NCI-H82 treated with DMSO at 0.1 percent for 48 hours (cell line): Measurements from ENCODE around the gene AKAP5.

Source experiments
- DNase-seq: peaks from one replicate; lab custom pipeline; 2025; ENCODE audit not compliant: unreplicated experiment; lab: John Stamatoyannopoulos, UW

Gene AKAP5

GRCh38 chr14:64465191-64465822 lies at the start of gene AKAP5:
Gene AKAP5 (plus strand): TSS chr14:64465499. CDS start chr14:64468395, 2,896 bp downstream.
- DNase-seq: peak; percentile 17

DNA sequence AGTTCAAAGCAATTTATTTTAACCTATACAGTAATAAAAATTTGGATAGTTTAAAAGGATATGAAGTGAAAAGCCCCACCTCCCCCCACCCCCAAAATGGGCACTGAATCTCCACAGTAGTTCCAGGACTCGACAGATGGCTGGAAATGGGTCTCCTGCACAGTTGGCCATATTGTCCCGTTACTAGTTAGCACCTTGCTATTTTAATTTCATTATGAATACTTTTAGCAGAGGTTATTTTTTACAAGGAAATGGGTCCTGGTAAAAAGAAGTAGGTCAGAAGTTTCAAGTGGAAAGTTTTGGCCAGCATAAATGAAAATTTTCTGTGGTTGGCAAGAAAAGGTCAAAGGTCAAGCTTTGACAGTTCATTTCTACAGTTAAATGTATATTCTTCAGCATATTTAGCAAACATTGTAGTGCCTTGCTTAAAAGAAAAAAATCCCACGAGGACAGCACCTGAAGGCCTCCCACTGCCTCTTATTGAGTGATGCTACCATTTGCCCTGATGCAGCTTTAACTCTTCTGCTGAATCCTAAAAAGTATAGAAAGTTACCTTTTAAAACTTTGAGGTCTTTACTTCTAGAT lies 48.9 kb upstream of the AKAP5 start:
- DNase-seq: no peak

GRCh38 chr14:64417055-64417770 lies 48.1 kb upstream of the AKAP5 start:
- DNase-seq: no peak

DNA sequence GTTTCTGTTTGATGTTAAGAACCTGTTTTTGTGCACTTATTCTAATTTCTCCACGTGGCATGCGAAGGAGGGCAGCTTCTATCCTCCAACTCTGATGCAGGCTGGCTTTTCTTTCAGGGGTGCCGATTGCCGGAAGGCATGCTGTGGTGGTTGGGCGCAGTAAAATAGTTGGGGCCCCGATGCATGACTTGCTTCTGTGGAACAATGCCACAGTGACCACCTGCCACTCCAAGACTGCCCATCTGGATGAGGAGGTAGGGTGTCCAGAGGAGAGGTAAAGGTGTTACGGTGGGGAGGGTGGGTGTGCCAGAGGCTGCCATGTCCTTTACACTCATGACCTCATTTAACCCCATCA lies 47.6 kb upstream of the AKAP5 start:
- no peak for DNase-seq

DNA sequence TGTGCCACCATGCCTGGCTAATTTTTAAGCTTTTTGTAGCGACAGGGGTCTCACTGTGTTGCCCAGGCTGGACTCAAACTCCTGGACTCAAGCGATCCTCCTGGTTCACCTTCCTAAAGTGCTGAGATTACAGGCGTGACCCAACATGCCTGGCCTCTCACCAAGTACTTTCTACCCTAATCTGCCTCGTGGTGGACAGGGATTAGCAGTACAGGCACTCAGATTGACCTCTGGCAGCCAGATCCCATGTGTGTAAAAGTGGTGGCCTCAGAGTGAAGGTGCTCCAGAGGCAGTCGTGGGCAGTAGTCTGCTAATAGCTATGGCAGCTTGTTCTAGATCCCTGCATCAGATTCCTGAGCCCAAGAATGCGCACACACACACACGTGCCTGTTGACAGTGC lies 46.3 kb upstream of the AKAP5 start:
- DNase-seq: no peak

GRCh38 chr14:64421166-64421565 lies 44.1 kb upstream of the AKAP5 start:
- no peak for DNase-seq

DNA sequence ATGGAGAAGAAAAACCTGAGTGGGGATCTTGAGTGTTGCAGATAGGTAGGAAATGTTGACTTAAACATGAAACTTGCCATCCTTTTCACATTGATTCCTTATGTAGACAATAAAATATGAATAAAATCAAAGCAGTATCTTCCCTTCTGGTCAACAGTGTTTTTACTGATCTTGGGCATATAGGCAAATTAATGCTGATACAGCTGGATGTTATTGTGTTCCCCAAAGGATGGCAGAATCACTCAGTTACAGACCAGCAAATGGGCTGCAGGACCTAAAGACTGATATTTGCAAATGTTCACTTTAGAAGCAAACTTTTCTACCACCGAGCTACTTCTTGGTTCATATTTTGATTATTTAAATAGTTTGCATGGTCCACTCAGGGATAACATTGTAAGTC lies 43.3 kb upstream of the AKAP5 start:
- DNase-seq: no peak

DNA sequence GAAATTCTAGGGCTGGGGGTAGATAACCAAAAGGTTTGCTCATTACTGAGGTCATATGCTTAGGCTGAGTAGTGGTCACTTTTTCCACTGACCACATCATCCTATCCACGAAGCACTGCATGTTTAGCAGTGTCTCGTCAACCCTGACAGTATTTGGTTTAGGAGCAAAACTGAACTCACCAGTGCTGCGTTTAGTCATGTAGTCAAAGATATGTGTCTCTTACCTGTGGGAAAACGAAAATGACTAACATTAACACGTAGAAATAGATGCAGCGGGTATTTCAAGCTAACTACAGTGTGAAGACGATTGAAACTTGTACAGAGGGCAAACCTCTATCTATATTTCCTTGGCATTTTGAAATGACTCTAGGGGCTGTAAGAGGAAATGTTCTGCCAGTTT lies 42.5 kb upstream of the AKAP5 start:
- DNase-seq: no peak

DNA sequence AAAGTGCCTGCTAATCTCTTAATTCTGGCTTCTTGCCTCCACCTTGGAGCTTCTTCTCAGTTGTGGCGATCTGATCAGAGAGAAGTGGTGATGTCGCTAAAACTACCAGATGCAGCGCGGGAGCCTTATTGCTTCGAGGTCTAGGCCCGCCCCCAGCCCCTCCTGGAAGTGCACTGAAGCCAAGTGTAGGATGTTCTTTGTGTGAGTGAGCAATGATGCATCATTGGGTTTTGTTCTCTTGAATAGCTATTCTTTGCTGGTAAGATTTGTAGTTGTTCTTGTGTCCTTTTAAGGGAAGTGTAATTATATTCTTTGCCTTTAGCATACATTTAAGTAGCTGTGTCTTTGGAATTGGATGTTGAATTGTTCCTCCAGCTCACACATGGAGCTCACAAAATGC lies 41.3 kb upstream of the AKAP5 start:
- no peak for DNase-seq

DNA sequence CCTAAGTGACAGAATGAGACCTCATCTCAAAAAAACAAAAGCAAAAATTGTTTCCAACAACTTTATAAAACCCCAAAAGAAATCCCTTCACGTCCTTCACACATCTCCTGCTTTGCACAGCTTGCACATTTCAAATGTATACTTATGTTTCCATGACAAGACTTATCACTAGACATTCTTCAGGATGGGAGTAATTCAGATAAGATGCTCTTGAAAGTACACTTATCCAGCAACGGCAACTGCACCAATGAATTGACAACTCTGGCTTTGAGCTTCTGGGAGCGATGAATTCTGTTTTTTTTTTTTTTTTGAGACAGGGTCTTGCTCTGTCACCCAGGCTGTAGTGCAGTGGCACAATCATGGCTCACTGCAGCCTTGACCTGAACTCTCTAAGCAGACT lies 30.8 kb upstream of the AKAP5 start:
- DNase-seq: no peak

- no peak for DNase-seq
These were observed 27.0 kb upstream of the AKAP5 start for GRCh38 chr14:64438181-64438841.

DNA sequence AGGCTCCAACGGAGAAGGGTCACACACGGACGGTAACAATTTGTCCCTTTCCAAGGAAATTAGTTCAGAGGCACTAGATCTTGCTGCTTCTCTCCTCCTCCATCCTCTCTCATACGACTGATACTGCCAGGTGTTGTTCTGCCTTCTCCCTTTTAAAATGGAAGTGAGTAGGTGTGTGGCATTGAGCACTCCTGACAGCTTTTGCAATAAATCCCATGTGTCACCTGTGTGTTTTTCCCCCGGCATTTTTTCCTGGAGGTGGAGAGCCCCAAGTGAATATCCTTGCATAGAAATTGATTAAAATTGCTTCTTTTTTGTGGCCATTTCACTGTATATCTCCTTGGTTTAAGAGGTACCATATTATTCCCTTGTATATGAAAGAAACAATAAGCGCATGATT lies 26.2 kb upstream of the AKAP5 start:
- DNase-seq: no peak

DNA sequence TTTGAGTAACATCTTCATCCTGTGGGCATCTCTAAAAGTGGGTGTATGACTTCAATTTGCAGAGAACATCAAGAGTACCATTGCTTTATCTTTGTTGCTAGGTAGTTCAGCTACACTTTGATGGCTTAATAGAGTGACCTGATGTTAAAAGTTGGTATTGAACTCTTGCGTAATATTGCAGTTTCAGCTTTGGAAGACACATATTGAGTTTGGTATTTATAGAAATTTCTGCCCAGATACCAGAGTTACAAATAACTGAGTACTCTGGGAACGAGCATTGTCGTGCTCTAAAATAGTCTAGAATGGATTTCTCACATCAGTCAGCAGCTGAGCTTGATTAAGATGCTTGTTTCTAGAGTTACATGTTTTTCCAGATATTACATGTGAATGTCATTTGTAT lies 24.8 kb upstream of the AKAP5 start:
- no peak for DNase-seq

- DNase-seq: no peak
These were observed 22.9 kb upstream of the AKAP5 start for GRCh38 chr14:64442300-64442988.

DNA sequence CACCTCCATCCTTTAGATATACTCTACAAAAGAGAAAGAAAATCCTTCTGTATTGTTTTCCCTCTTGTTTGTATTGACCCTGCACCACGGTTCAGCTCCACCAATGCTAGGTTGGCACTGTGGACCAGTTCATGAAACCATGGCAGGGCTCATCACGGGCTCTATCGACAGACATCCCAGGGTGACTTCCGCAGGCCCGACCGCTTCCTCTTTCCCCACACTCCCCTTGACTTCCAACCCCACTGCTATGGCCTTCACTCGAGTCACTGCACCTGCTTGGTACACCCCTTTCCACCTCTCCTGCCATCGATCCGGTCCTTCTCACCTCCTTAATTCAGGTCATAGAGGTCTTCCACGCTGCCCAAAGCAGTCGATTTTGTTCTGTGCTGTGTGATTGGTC lies 21.2 kb upstream of the AKAP5 start:
- no peak for DNase-seq

DNA sequence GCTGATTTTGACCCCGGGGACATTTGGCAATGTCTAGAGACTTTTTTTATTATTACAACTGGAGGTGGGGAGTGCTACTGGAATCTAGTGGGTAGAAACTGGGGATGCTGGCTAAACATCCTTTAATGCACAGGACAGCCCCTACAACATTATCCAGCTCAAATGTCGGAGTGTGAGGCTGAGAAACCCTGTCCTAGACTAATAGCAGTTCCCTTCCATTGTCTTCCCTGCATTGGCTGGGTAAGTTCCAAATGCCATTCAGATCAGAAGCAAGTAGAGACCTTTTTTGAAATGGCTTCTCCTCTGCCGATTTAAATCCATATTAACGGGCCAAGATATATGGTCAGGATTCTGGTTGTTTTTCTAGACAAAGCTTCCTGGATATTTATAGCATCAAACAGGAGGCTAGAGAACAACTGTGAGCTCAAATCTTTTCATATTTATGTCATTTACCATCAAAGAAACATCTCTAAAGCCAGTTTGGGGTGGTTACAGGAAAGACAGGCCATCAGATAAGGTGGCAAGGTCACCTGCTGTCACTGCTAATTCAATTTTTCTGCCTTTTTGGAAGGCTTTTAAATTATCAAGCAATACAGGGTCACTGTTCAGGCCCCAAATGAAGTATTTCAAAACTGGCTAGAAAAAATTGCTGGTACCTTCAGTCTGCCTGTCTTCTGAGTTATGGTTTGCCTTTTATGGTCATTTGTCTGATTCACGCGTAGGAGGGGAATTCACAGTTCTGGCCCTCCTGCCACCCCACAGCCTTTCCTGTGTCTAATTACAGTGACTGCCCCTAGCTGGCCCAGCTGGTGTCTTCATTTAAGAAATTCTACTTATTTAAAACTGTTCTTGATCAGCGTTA lies 20.1 kb upstream of the AKAP5 start:
- no peak for DNase-seq

DNA sequence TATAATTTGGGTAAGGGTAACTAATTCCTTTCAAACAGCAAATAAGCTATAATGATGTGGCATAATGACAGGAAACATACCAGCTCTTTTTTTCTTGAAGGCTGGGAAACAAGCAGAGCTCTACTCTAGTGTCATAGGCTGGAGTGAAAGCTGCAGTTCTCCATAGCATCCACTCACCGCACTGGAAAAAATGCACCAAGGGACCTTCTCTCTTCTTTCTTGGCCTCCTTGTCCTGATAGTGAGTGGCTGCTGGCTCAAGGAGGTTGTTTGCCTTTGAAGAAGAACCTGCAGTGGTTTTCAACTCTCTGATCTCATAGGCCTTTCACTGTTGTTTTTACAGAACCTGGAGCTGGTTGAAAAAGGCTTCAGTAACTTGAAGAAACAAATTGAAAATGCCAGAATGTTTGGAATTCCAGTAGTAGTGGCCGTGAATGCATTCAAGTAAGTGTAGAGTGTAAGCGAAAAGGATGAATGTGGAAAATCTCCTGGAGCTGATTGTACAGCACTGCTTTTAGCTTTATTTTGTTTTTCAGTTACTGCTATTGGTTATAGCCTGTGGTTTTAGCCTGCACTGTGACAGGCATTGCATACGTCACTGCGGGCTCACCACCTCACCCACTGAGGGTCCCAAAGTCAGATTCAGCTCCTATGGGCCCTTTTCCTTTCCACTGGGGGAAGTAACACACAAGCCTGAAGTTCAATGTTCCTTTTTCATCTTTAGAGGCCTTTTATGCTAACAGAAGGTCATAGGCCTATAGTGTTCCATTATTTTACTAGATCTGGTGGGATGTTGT lies 17.2 kb upstream of the AKAP5 start:
- DNase-seq: no peak

GRCh38 chr14:64450255-64450654 lies 15.0 kb upstream of the AKAP5 start:
- DNase-seq: no peak

DNA sequence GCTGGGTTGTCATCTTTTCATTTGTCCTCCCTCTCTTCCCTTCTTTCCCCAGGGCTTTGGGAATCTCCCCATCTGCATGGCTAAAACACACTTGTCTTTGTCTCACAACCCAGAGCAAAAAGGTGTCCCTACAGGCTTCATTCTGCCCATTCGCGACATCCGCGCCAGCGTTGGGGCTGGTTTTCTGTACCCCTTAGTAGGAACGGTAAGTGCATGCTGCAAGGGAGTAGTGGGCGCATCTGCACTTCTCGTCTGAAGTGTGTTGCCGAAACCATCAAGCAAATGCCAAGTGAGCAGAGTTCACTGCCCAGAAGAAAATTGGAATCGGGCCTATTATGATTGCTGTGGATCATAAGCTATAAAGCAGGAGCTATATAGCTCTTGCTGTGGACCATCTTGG lies 10.6 kb upstream of the AKAP5 start:
- no peak for DNase-seq
